Right atrium auricular region (tissue), 2 donors: ENCODE data around the gene ITGA6. TPM values are rescaled to one million over a fixed set of nuclear protein-coding genes. Genes with fewer than 3 reads are reported as not detected.

Experiments
- DNase-seq: peaks from one replicate; pipeline ENCODE4 v3.0.0-alpha.2; 2019; ENCODE audit warnings: low spot score
- H3K27ac ChIP-seq, 2 donors: fragments of 200-600 bp; sonication (generic); 1 replicate in 1 of 2; 2 replicates in 1 of 2; pipeline ENCODE4 v1.5.1; 2016 to 2019
- H3K27me3 ChIP-seq, 2 donors: fragments of 200-600 bp; sonication (generic); one replicate each; pipeline versions ENCODE4 v1.5.1 to v1.6.0; 2017 to 2019
- H3K36me3 ChIP-seq: fragments of 200-600 bp; sonication (generic); one replicate; pipeline ENCODE4 v1.5.1; 2016
- H3K4me1 ChIP-seq, 2 donors: fragments of 200-600 bp; sonication (generic); one replicate each; pipeline versions ENCODE4 v1.5.1 to v1.6.0; 2017 to 2019
- H3K4me3 ChIP-seq, 2 donors: fragments of 200-600 bp; sonication (generic); 1 replicate in 1 of 2; 2 replicates in 1 of 2; pipeline ENCODE4 v1.5.1; 2017 to 2019; ENCODE audit warnings: mild to moderate bottlenecking in 1 of 2, moderate library complexity in 1 of 2
- H3K9me3 ChIP-seq, 2 donors: fragments of 200-600 bp; sonication (generic); one replicate each; pipeline ENCODE4 v1.5.1; 2019
- CTCF ChIP-seq, 2 donors: fragments of 200-600 bp; sonication (generic); IDR thresholded peaks; one replicate each; pipeline ENCODE4 v1.5.1; 2019; ENCODE audit warnings: antibody characterized with exemption in 2 of 2
- total RNA-seq, 2 donors: library from RNA; depleted of rRNA; stranded (reverse); fragments of >200 nt; gene quantifications; one replicate each; pipeline ENCODE4 v1.1.0, GENCODE V29; 2016

The ITGA6 gene
- total RNA-seq, 2 donors from 2014 or later: 31.2 to 54.3 TPM

GRCh38 chr2:172403402-172403801 is 24.0 kb upstream of the ITGA6 start:
- no peak for TF ChIP-seq CTCF (IDR thresholded peaks at IDR 0.05)
- no peak for DNase-seq
- H3K36me3 ChIP-seq: no peaks in the 10 kb centered on the region
- H3K4me3 ChIP-seq: no peak overlapping the region
- H3K27me3 ChIP-seq: no peaks in the 10 kb centered on the region
- H3K27ac ChIP-seq: peak overlapping the region; percentile 20 to 58
- H3K9me3 ChIP-seq: no peaks in the 10 kb centered on the region
- peaks cover 0 to 7% of the 10 kb centered on the region in 2 donors for H3K4me1 ChIP-seq

GRCh38 chr2:172403881-172404468 is 23.4 kb upstream of the ITGA6 start:
- Histone ChIP-seq H3K4me1 (peaks cover 0 to 6% of the 10 kb centered on the region in 2 donors), H3K4me3 (no peak overlapping the region), H3K9me3 (no peaks in the 10 kb centered on the region), H3K27me3 (no peaks in the 10 kb centered on the region), H3K27ac (peak overlapping the region in 1 of 2 donors; percentile 58), H3K36me3 (no peaks in the 10 kb centered on the region)
- TF ChIP-seq CTCF (IDR thresholded peaks at IDR 0.05): no peak
- no peak for DNase-seq

- H3K27ac ChIP-seq: no peak overlapping the region
- no peak for TF ChIP-seq CTCF (IDR thresholded peaks at IDR 0.05)
- no peaks in the 10 kb centered on the region for H3K27me3 ChIP-seq
- H3K36me3 ChIP-seq: no peaks in the 10 kb centered on the region
- DNase-seq: no peak
- peaks cover 0 to 9% of the 10 kb centered on the region in 2 donors for H3K4me1 ChIP-seq
- no peak overlapping the region for H3K4me3 ChIP-seq
- H3K9me3 ChIP-seq: no peaks in the 10 kb centered on the region
Measured at GRCh38 chr2:172404824-172405223, 22.6 kb upstream of the ITGA6 start.

- DNase-seq: no peak
- Histone ChIP-seq H3K4me1 (peaks cover 0 to 9% of the 10 kb centered on the region in 2 donors), H3K4me3 (no peak overlapping the region), H3K27ac (no peak overlapping the region), H3K36me3 (no peaks in the 10 kb centered on the region), H3K9me3 (no peaks in the 10 kb centered on the region), H3K27me3 (no peaks in the 10 kb centered on the region)
- no peak for TF ChIP-seq CTCF (IDR thresholded peaks at IDR 0.05)
Measured at GRCh38 chr2:172405673-172406072, 21.7 kb upstream of the ITGA6 start.

- Histone ChIP-seq H3K36me3 (no peaks in the 10 kb centered on the region), H3K27me3 (no peaks in the 10 kb centered on the region), H3K4me1 (peaks cover 0 to 7% of the 10 kb centered on the region in 2 donors), H3K4me3 (no peak overlapping the region), H3K27ac (peak overlapping the region in 1 of 2 donors; percentile 14), H3K9me3 (no peaks in the 10 kb centered on the region)
- no peak for TF ChIP-seq CTCF (IDR thresholded peaks at IDR 0.05)
- no peak for DNase-seq
Measured at GRCh38 chr2:172408143-172408766, 19.1 kb upstream of the ITGA6 start.
